HG03575 (cell line): ENCODE results near the gene MFSD12.
"Not testable (repeated sequence)": the region's sequence is repeated elsewhere in the genome, so short reads cannot be mapped to it uniquely, and the experiment has no call there.

ENCODE experiments used
- ATAC-seq: cut with Tn5 transposase; IDR thresholded peaks from one replicate; pipeline ENCODE4 v1.9.1; 2021; ENCODE audit not compliant: unreplicated experiment, insufficient number of reproducible peaks, low FRiP score; ENCODE audit errors: extremely low read depth

Gene MFSD12

GRCh38 chr19:3543150-3544057 is 14.0 kb downstream of the MFSD12 start:
- ATAC-seq = no peak

- ATAC-seq = no peak
These were observed 17.6 kb downstream of the MFSD12 start for GRCh38 chr19:3539756-3540118.

GRCh38 chr19:3538965-3539755 is 18.2 kb downstream of the MFSD12 start, which contains the start of gene TEKTIP1:
TSS of gene TEKTIP1 (plus strand) at chr19:3539174. CDS start at chr19:3539178, 4 bp downstream.
- no peak for ATAC-seq

GRCh38 chr19:3538258-3538929 is 19.0 kb downstream of the MFSD12 start:
- ATAC-seq = no peak

- no peak for ATAC-seq
These were observed 19.7 kb downstream of the MFSD12 start for GRCh38 chr19:3537438-3538240.

GRCh38 chr19:3537101-3537437 is 20.3 kb downstream of the MFSD12 start:
- no peak for ATAC-seq

GRCh38 chr19:3536429-3537100 is 20.8 kb downstream of the MFSD12 start:
- ATAC-seq = no peak

GRCh38 chr19:3535981-3536380 is 21.4 kb downstream of the MFSD12 start:
- no peak for ATAC-seq

- no peak for ATAC-seq
These were observed 21.8 kb downstream of the MFSD12 start for GRCh38 chr19:3535563-3535965.

- no peak for ATAC-seq
These were observed 22.2 kb downstream of the MFSD12 start for GRCh38 chr19:3535235-3535535.

GRCh38 chr19:3534375-3535234 is 22.8 kb downstream of the MFSD12 start:
- no peak for ATAC-seq

GRCh38 chr19:3533563-3534216 is 23.7 kb downstream of the MFSD12 start:
- ATAC-seq = no peak

GRCh38 chr19:3533033-3533432 is 24.4 kb downstream of the MFSD12 start:
- ATAC-seq = no peak

GRCh38 chr19:3532154-3532786 is 25.1 kb downstream of the MFSD12 start:
- no peak for ATAC-seq

GRCh38 chr19:3531716-3532115 is 25.7 kb downstream of the MFSD12 start:
- ATAC-seq = no peak

GRCh38 chr19:3530389-3530788 is 27.0 kb downstream of the MFSD12 start:
- ATAC-seq = no peak

GRCh38 chr19:3529299-3529698 is 28.1 kb downstream of the MFSD12 start:
- ATAC-seq = not testable (repeated sequence)
